Skin epidermis (tissue), 12 donors: ENCODE measurements around the gene STK24.

Experiments
- H3K27ac ChIP-seq, 21 experiments: fragments of 200-600 bp; sonication (generic) in 11 of 21; one replicate each; pipeline ENCODE4 v1.5.0; 2020; ENCODE audit warnings: mild to moderate bottlenecking in 3 of 21, inconsistent platforms in 2 of 21, moderate library complexity in 2 of 21
- H3K4me3 ChIP-seq, 7 experiments: fragments of 200-600 bp; sonication (generic) in 2 of 7; one replicate each; pipeline ENCODE4 v1.5.0; 2020; ENCODE audit warnings: inconsistent platforms in 2 of 7, mild to moderate bottlenecking in 2 of 7, moderate library complexity in 1 of 7

Gene STK24

DNA sequence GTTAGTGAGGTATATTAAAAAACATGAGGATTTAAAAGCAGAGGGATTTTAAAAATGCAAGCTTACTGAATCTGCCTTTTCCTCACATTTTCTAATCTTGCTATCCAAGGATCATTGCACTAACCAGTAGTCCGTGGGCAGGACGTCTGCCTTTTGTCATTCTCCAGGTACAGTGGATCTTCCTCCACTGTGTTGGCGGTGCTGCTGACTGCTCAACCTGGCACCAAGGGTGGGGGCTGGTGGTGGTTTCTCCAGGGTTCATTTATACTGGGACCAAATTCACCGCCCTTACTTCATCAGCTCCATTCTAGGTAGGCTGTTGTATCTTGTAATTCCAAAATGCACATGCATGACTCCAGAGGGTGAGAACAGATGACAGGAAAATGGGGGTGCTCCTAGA lies 169.3 kb downstream of the STK24 start:
- no peak overlapping the region for H3K27ac ChIP-seq

GRCh38 chr13:98406971-98407370 lies 169.9 kb downstream of the STK24 start:
- H3K4me3 ChIP-seq: no peak overlapping the region
- no peak overlapping the region for H3K27ac ChIP-seq

More for the DNA sequence above, 169.3 kb downstream of the STK24 start:
- no peak overlapping the region for H3K4me3 ChIP-seq

DNA sequence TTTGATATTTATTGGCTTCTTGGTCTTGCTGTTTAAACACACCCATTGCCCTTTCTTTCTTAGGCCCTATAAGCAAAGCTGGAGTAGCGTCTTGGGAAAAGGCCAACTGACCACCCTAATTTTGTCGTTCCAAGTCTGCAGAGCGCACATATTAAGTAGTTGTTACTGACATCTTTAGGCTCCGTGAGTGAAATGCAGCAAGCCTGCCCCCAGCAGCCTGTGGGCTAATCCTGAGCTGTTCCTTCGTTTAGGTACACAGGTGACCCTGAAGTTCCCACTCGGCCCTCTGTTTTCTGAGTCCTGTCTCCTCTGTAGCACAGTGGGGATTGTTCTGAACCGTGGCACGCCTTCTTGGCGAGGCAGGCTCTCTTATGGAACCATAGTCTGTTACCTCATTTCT lies 170.5 kb downstream of the STK24 start:
- Histone ChIP-seq H3K4me3 (no peak overlapping the region), H3K27ac (no peak overlapping the region)

DNA sequence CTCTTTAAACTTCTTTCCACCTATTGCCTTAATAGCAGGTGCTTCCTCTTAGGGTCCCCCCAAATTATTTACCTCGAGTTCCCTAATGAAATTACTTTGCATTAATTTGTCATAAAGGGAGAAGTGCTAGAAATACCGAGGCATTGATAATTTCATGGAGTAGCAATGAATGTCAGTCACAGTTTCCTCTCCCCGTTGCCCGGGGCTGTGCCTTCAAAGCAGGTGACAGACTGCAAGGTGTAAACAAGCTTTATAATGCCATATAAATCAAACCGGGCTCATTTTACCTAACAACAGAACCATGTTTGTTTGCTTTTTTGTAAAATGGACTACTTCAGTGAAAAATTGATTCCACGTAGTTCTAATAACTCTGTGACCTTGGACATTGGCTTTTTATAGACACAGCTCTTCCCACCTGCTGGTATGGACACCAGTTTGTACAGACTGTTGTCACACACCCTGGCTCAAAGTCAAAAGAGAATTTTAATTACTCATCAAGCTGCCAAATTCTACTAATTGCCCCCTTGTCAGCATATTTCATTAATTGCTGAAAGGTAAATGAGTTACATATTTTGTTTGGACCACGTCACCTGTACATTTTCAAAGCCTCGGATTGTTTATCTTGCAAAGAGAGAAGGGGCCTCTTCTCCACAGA lies 171.1 kb downstream of the STK24 start:
- no peak overlapping the region for H3K27ac ChIP-seq
- no peak overlapping the region for H3K4me3 ChIP-seq

- no peak overlapping the region for H3K27ac ChIP-seq
- H3K4me3 ChIP-seq: no peak overlapping the region
Observed at GRCh38 chr13:98405107-98405571, 171.8 kb downstream of the STK24 start.

DNA sequence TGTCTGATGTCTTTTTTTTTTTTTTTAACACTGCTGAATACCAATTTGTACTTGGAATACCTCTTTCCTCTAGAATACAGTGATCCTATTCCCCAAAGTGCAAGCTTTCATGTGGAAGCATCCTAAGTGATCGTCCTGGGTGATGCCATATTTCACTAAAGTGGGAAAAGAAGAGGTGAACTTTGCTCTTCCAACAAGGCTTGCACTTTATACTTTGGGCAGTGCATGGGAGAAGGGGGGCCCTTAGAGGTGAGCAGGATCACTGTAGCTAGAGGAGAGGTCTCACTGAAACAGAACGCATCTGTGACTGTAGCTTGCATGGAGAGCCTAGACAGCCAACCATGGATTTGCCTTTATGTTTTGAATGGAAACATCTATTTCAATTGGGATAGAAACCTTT lies 173.8 kb downstream of the STK24 start:
- Histone ChIP-seq H3K27ac (no peak overlapping the region), H3K4me3 (no peak overlapping the region)

DNA sequence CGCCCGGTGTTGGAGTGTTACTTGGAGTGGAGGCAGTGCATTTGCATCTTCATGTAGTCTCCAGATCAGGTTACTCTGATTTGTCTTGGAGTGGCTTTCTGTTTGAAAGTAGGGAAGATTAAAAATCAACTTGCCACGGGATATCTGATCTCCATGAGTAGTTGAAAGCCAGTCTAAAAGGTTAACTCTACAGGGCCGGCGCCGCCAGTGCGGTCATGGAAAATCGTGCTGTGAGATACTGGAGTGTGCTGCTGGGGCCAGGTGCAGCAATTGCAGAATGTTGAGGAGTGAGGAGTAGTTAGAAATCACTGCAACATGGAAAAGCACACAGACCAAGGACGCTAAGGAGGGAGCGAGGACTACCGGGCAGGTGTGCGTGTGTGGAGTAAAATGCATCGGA lies 175.0 kb downstream of the STK24 start:
- H3K27ac ChIP-seq: no peak overlapping the region
- no peak overlapping the region for H3K4me3 ChIP-seq

DNA sequence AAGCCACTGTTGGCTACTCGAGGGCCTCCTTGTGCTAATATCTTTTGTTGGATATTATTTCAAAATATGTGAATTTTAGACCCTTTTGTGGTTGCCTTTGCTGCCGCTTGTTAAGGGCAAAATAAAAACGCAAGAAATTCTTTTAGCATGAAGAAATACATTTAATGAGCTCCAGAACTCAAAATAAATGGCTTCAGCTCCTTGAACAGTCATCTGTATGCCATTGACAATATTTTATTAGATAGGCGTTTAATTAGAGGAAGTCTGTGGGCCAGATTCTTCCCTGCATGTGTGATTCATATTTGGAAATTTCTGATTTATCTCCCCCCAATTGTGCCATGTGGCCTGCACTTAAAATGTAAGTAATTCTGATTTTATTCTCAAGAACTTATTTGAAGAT lies 177.2 kb downstream of the STK24 start:
- no peak overlapping the region for H3K4me3 ChIP-seq
- H3K27ac ChIP-seq: peak overlapping the region in 8 of 21 experiments; percentile 0 to 80 (median 34)

- peak overlapping the region in 5 of 21 experiments; percentile 0 to 80 (median 60) for H3K27ac ChIP-seq
- no peak overlapping the region for H3K4me3 ChIP-seq
Observed at GRCh38 chr13:98398581-98398980, 178.3 kb downstream of the STK24 start.

- Histone ChIP-seq H3K27ac (peak overlapping the region in 3 of 21 experiments; percentile 0 to 58 (median 22)), H3K4me3 (no peak overlapping the region)
Observed at GRCh38 chr13:98397861-98398260, 179.0 kb downstream of the STK24 start.

GRCh38 chr13:98397221-98397620 lies 179.7 kb downstream of the STK24 start:
- peak overlapping the region in 3 of 21 experiments; percentile 0 to 58 (median 22) for H3K27ac ChIP-seq
- no peak overlapping the region for H3K4me3 ChIP-seq

DNA sequence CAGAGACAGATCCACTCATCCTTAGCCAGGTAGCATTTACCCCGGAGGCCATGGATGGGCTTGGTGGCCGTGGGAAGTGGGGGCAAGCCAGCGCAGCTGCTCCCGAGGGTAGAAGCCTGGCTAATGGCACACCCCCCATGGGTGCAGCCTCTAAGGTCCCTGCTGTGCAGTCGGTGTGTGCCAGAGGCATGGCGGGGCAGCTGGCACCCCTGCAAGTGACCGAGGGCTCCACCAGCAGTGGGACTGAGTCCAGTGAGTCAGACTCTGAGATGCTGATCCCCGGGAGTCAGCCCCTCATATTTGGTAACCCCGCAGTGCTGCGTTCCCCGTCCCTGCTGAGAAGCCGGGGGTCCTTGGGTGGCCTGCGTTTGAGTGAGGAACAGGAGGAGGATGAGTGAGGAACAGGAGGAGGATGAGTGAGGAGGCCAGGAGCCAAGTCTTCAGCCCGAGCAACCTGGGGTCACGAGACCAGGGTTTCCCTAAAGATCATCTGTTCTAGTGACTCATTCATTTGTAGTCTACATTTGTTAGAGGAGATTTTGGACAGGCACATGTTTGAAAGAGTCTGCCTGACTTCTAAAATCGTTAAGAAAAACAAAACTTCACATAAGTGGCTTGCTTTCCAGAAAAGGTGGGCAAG lies 180.7 kb downstream of the STK24 start:
- H3K4me3 ChIP-seq: no peak overlapping the region
- peak overlapping the region in 1 of 21 experiments; percentile 5 for H3K27ac ChIP-seq
